ENCODE results near the gene MEMO1.

DNA sequence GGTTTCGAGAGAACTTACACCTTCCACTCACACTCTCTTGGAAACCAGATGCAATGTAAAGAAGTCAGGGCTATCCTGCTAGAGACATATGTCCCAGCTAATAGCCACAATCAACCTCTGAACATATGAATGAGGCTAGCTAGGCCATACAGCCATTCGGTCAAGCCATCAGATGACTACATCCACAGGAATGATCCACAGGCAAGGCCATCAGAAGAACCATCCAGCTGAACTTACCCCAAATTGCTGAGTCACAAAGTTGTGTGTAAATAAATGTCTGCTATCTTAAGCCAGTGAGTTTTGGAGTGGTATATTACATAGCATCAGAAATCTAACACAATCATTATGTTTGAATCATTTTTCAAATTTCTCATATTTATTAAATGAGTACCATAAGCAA, 47.3 kb upstream of the MEMO1 start:
- TF ChIP-seq, protein P1, sequence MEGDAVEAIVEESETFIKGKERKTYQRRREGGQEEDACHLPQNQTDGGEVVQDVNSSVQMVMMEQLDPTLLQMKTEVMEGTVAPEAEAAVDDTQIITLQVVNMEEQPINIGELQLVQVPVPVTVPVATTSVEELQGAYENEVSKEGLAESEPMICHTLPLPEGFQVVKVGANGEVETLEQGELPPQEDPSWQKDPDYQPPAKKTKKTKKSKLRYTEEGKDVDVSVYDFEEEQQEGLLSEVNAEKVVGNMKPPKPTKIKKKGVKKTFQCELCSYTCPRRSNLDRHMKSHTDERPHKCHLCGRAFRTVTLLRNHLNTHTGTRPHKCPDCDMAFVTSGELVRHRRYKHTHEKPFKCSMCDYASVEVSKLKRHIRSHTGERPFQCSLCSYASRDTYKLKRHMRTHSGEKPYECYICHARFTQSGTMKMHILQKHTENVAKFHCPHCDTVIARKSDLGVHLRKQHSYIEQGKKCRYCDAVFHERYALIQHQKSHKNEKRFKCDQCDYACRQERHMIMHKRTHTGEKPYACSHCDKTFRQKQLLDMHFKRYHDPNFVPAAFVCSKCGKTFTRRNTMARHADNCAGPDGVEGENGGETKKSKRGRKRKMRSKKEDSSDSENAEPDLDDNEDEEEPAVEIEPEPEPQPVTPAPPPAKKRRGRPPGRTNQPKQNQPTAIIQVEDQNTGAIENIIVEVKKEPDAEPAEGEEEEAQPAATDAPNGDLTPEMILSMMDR (optimal IDR thresholded peaks at IDR 0.05 in 1 of 3, IDR thresholded peaks at IDR 0.05 in 1 of 3, conservative IDR thresholded peaks at IDR 0.05 in 1 of 3; ENCODE audit: extremely low read depth in 1 of 3, insufficient read depth in 2 of 3, low read length in 3 of 3): no peak
- TF ChIP-seq EZH2 (IDR thresholded peaks at IDR 0.05; ENCODE audit: low read length): no peak

Data from keratinocyte (primary cell).